Activated T-helper 2 cell treated with anti-CD3 and anti-CD28 coated beads, Interferon-gamma antibody, Interleukin-2, Interleukin-4, amounts not matched to agents 10 μg/mL and 5 μg/mL and 100 μg/mL, durations not matched to agents 14 hours and 24 hours and 36 hours (primary cell): ENCODE measurements around the gene ZNF362. TPM values are rescaled to one million over a fixed set of nuclear protein-coding genes. Genes with fewer than 3 reads are reported as not detected.
A peak's percentile ranks its signal among the peaks of the same experiment; 100 is the strongest.
"Not testable (repeated sequence)": the region's sequence is repeated elsewhere in the genome, so short reads cannot be mapped to it uniquely, and the experiment has no call there.

Source experiments
- DNase-seq: peaks from one replicate; pipeline ENCODE4 v3.0.0; 2021; ENCODE audit warnings: low spot score
- H3K27ac Mint-ChIP-seq: one replicate; pipeline ENCODE4 v1.8.0; 2021; ENCODE audit warnings: mixed read lengths
- H3K27me3 Mint-ChIP-seq: one replicate; pipeline ENCODE4 v1.8.0; 2021; ENCODE audit warnings: low read depth, mixed read lengths
- H3K36me3 Mint-ChIP-seq: one replicate; pipeline ENCODE4 v1.8.0; 2021; ENCODE audit warnings: low read depth, mixed read lengths
- H3K4me1 Mint-ChIP-seq: one replicate; pipeline ENCODE4 v1.8.0; 2021; ENCODE audit warnings: low read depth, mixed read lengths
- H3K4me3 Mint-ChIP-seq: one replicate; pipeline ENCODE4 v1.8.0; 2021; ENCODE audit warnings: low read depth, mild to moderate bottlenecking, moderate library complexity, mixed read lengths
- H3K9me3 Mint-ChIP-seq: one replicate; pipeline ENCODE4 v1.8.0; 2021; ENCODE audit warnings: mixed read lengths
- intact Hi-C: fragments of 100-400 bp; cut with micrococcal nuclease; formaldehyde crosslinking; loops from one replicate; pipeline ENCODE4 v1.15.1; 2023
- total RNA-seq: library from RNA; stranded (reverse); gene quantifications from 2 replicates; pipeline ENCODE4 v1.2.3, GENCODE V29; 2022

The ZNF362 gene
- total RNA-seq, 1 donor from 2014 or later, result 22.2 TPM

- intact Hi-C loops, result loop anchor here (5.0 kb wide), 1 partner anchor 173 kb away; the partner anchor contains the start of gene ZSCAN20
- Mint-ChIP-seq H3K27me3 (no peaks in the 10 kb centered on the region), H3K4me3 (no peak overlapping the region), H3K36me3 (peaks cover 40% of the 10 kb centered on the region), H3K4me1 (peaks cover 31% of the 10 kb centered on the region), H3K27ac (no peak overlapping the region), H3K9me3 (no peaks in the 10 kb centered on the region)
- DNase-seq, result no peak
Observed at GRCh38 chr1:33299461-33300155, 43.3 kb downstream of the ZNF362 start.

GRCh38 chr1:33300673-33301072 lies 44.4 kb downstream of the ZNF362 start:
- no peak overlapping the region for H3K27ac Mint-ChIP-seq
- peaks cover 4% of the 10 kb centered on the region for H3K27me3 Mint-ChIP-seq
- DNase-seq, result no peak
- H3K4me1 Mint-ChIP-seq, result peaks cover 29% of the 10 kb centered on the region
- peaks cover 40% of the 10 kb centered on the region for H3K36me3 Mint-ChIP-seq
- intact Hi-C loops, result no loop called here
- no peak overlapping the region for H3K4me3 Mint-ChIP-seq
- no peaks in the 10 kb centered on the region for H3K9me3 Mint-ChIP-seq

- Mint-ChIP-seq H3K27me3 (peaks cover 12% of the 10 kb centered on the region), H3K9me3 (no peaks in the 10 kb centered on the region), H3K27ac (peak overlapping the region; percentile 46), H3K4me3 (no peak overlapping the region), H3K36me3 (peaks cover 38% of the 10 kb centered on the region), H3K4me1 (peaks cover 29% of the 10 kb centered on the region)
- DNase-seq, result no peak
- intact Hi-C loops, result no loop called here
Observed at GRCh38 chr1:33301273-33301984, 45.1 kb downstream of the ZNF362 start.

GRCh38 chr1:33302325-33302724 lies 46.0 kb downstream of the ZNF362 start:
- H3K4me1 Mint-ChIP-seq, result peaks cover 29% of the 10 kb centered on the region
- peaks cover 12% of the 10 kb centered on the region for H3K27me3 Mint-ChIP-seq
- DNase-seq, result peak; percentile 51
- H3K4me3 Mint-ChIP-seq, result no peak overlapping the region
- intact Hi-C loops, result no loop called here
- no peaks in the 10 kb centered on the region for H3K9me3 Mint-ChIP-seq
- H3K27ac Mint-ChIP-seq, result peak overlapping the region; percentile 69
- peaks cover 31% of the 10 kb centered on the region for H3K36me3 Mint-ChIP-seq

- Mint-ChIP-seq H3K9me3 (no peaks in the 10 kb centered on the region), H3K4me3 (no peak overlapping the region), H3K27me3 (peaks cover 14% of the 10 kb centered on the region), H3K4me1 (peaks cover 24% of the 10 kb centered on the region), H3K36me3 (peaks cover 25% of the 10 kb centered on the region), H3K27ac (no peak overlapping the region)
- no peak for DNase-seq
- intact Hi-C loops, result no loop called here
Observed at GRCh38 chr1:33305016-33305415, 48.7 kb downstream of the ZNF362 start.

- DNase-seq, result no peak
- Mint-ChIP-seq H3K4me1 (peaks cover 24% of the 10 kb centered on the region), H3K4me3 (no peak overlapping the region), H3K9me3 (no peaks in the 10 kb centered on the region), H3K36me3 (peaks cover 19% of the 10 kb centered on the region), H3K27me3 (peaks cover 14% of the 10 kb centered on the region), H3K27ac (no peak overlapping the region)
- intact Hi-C loops, result no loop called here
Observed at GRCh38 chr1:33305816-33306652, 49.7 kb downstream of the ZNF362 start.

GRCh38 chr1:33306653-33307493 lies 50.6 kb downstream of the ZNF362 start:
- peaks cover 20% of the 10 kb centered on the region for H3K4me1 Mint-ChIP-seq
- H3K9me3 Mint-ChIP-seq, result no peaks in the 10 kb centered on the region
- no peak overlapping the region for H3K27ac Mint-ChIP-seq
- no peak overlapping the region for H3K4me3 Mint-ChIP-seq
- DNase-seq, result no peak
- intact Hi-C loops, result no loop called here
- peaks cover 14% of the 10 kb centered on the region for H3K27me3 Mint-ChIP-seq
- peaks cover 13% of the 10 kb centered on the region for H3K36me3 Mint-ChIP-seq

GRCh38 chr1:33307494-33307864 lies 51.2 kb downstream of the ZNF362 start:
- H3K27me3 Mint-ChIP-seq, result peaks cover 14% of the 10 kb centered on the region
- H3K4me3 Mint-ChIP-seq, result no peak overlapping the region
- DNase-seq, result no peak
- H3K9me3 Mint-ChIP-seq, result no peaks in the 10 kb centered on the region
- intact Hi-C loops, result no loop called here
- no peak overlapping the region for H3K27ac Mint-ChIP-seq
- peaks cover 14% of the 10 kb centered on the region for H3K4me1 Mint-ChIP-seq
- H3K36me3 Mint-ChIP-seq, result peaks cover 8% of the 10 kb centered on the region

GRCh38 chr1:33309351-33309750 lies 53.1 kb downstream of the ZNF362 start:
- H3K4me3 Mint-ChIP-seq, H3K4me1 Mint-ChIP-seq, H3K9me3 Mint-ChIP-seq, H3K27ac Mint-ChIP-seq, H3K36me3 Mint-ChIP-seq, DNase-seq, intact Hi-C loops: not testable (repeated sequence)
- H3K27me3 Mint-ChIP-seq, result peaks cover 14% of the 10 kb centered on the region

GRCh38 chr1:33310702-33311101 lies 54.4 kb downstream of the ZNF362 start:
- Mint-ChIP-seq H3K9me3 (no peaks in the 10 kb centered on the region), H3K27me3 (peaks cover 10% of the 10 kb centered on the region), H3K4me1 (peaks cover 2% of the 10 kb centered on the region), H3K4me3 (no peak overlapping the region), H3K27ac (no peak overlapping the region), H3K36me3 (no peaks in the 10 kb centered on the region)
- intact Hi-C loops, result no loop called here
- no peak for DNase-seq

GRCh38 chr1:33311706-33312412 lies 55.6 kb downstream of the ZNF362 start:
- DNase-seq, result no peak
- Mint-ChIP-seq H3K4me3 (no peak overlapping the region), H3K36me3 (no peaks in the 10 kb centered on the region), H3K27me3 (peaks cover 2% of the 10 kb centered on the region), H3K27ac (no peak overlapping the region), H3K9me3 (no peaks in the 10 kb centered on the region), H3K4me1 (peaks cover 2% of the 10 kb centered on the region)
- intact Hi-C loops, result no loop called here

- intact Hi-C loops, result no loop called here
- H3K27ac Mint-ChIP-seq, result no peak overlapping the region
- DNase-seq, result no peak
- no peaks in the 10 kb centered on the region for H3K9me3 Mint-ChIP-seq
- no peak overlapping the region for H3K4me3 Mint-ChIP-seq
- peaks cover 2% of the 10 kb centered on the region for H3K27me3 Mint-ChIP-seq
- peaks cover 2% of the 10 kb centered on the region for H3K4me1 Mint-ChIP-seq
- H3K36me3 Mint-ChIP-seq, result no peaks in the 10 kb centered on the region
Observed at GRCh38 chr1:33312413-33312749, 56.1 kb downstream of the ZNF362 start.
